ENCODE results near the gene EVA1C. TPM values are rescaled to one million over a fixed set of nuclear protein-coding genes. Genes with fewer than 3 reads are reported as not detected.

EVA1C gene
- total RNA-seq, 1 donor from 2014 or later = 12.8 TPM

Other genes with a start within 250 kb of the EVA1C start
- 2.0 TPM for gene MIS18A, start 133.7 kb upstream of the EVA1C start, total RNA-seq
- 1.4 TPM for gene MRAP, start 113.9 kb upstream of the EVA1C start, total RNA-seq
- gene URB1, start 19.7 kb upstream of the EVA1C start, total RNA-seq = 11.6 TPM
- 2.6 TPM for gene TCP10L, start 172.8 kb downstream of the EVA1C start, total RNA-seq
- gene CFAP298, start 199.7 kb downstream of the EVA1C start, total RNA-seq = 18.4 TPM